GM12878 (cell line): ENCODE results near the gene BCAS3. TPM values are rescaled to one million over a fixed set of nuclear protein-coding genes. Genes with fewer than 3 reads are reported as not detected.

Source experiments
- ATAC-seq: fragments of 200-7000 bp; cut with Tn5 transposase; 3 replicates; pipeline ENCODE4 v1.9.1; 2020; ENCODE audit warnings: mild to moderate bottlenecking, moderate library complexity
- BruUV-seq: library from RNA; stranded (reverse); fragments of 400-500 nt; replicated peaks from 2 replicates; lab custom pipeline; 2021; lab: Mats Ljungman, UMichigan
- CTCF ChIA-PET: fragments of 300-600 bp; sonication (Branson Sonifier 250); formaldehyde crosslinking; extraction: SDS; loops from one replicate; lab custom pipeline; 2021; ENCODE audit warnings: inconsistent platforms; lab: Yijun Ruan, JAX
- POLR2A ChIA-PET: fragments of 350-600 bp; formaldehyde crosslinking; extraction: SDS; loops from one replicate; lab custom pipeline; 2021; ENCODE audit warnings: inconsistent platforms; lab: Charles Lee
- RAD21 ChIA-PET: fragments of 300-600 bp; sonication (Branson Sonifier 250); formaldehyde crosslinking; loops from one replicate; lab custom pipeline; 2023; ENCODE audit warnings: antibody characterized with exemption; ENCODE audit not compliant: unreplicated experiment; lab: Charles Lee
- SMC1A ChIA-PET: fragments of 300-600 bp; sonication (Branson Sonifier 250); formaldehyde crosslinking; loops from one replicate; lab custom pipeline; 2023; ENCODE audit not compliant: unreplicated experiment, uncharacterized antibody; lab: Charles Lee
- DNase-seq: peaks from one replicate; pipeline ENCODE4 v3.0.0-alpha.2; 2011; ENCODE audit warnings: low read depth, low spot score
- FAIRE-seq: peaks from 3 replicates; lab custom pipeline; 2011; peaks lifted over from hg19 to GRCh38; lab: Jason Lieb, UNC
- H2AFZ ChIP-seq: 2 replicates; pipeline ENCODE4 v1.6.0; 2011; ENCODE audit warnings: low read depth, low read length, control low read depth; ENCODE audit not compliant: control insufficient read depth
- H3K27ac ChIP-seq: 2 replicates; pipeline ENCODE4 v1.5.1; 2011; ENCODE audit warnings: control low read depth; ENCODE audit not compliant: control insufficient read depth, insufficient read depth
- H3K27me3 ChIP-seq, 2 experiments: replicated peaks in 1 of 2; 2 replicates each; pipeline versions ENCODE4 v1.6.0 to v1.6.1; 2011; ENCODE audit warnings: low read length in 1 of 2; ENCODE audit not compliant: control insufficient read depth in 2 of 2, insufficient read depth in 2 of 2
- H3K36me3 ChIP-seq, 2 experiments: 2 replicates each; pipeline ENCODE4 v1.5.1; 2011; ENCODE audit warnings: low read length in 1 of 2; ENCODE audit not compliant: control insufficient read depth in 2 of 2, insufficient read depth in 2 of 2
- H3K4me1 ChIP-seq: 2 replicates; pipeline ENCODE4 v1.6.1; 2011; ENCODE audit warnings: mild to moderate bottlenecking, low read length, moderate library complexity, mixed read lengths; ENCODE audit not compliant: control insufficient read depth, insufficient read depth
- H3K4me2 ChIP-seq: 2 replicates; pipeline ENCODE4 v1.6.0; 2011; ENCODE audit warnings: control low read depth; ENCODE audit not compliant: control insufficient read depth, insufficient read depth
- H3K4me3 ChIP-seq: fragments of 200-600 bp; sonication (generic); 2 replicates; pipeline ENCODE4 v1.5.1; 2016
- H3K79me2 ChIP-seq: 2 replicates; pipeline ENCODE4 v1.6.0; 2011; ENCODE audit warnings: low read length; ENCODE audit not compliant: control insufficient read depth, insufficient read depth
- H3K9ac ChIP-seq: 2 replicates; pipeline ENCODE4 v1.8.0; 2011; ENCODE audit warnings: low read length, control low read depth, mixed read lengths; ENCODE audit not compliant: control insufficient read depth, insufficient read depth
- H3K9me3 ChIP-seq: replicated peaks from 3 replicates; pipeline ENCODE4 v1.5.1; 2011; ENCODE audit warnings: mild to moderate bottlenecking, low read length; ENCODE audit not compliant: control insufficient read depth, insufficient read depth
- H4K20me1 ChIP-seq: 2 replicates; pipeline ENCODE4 v1.6.0; 2011; ENCODE audit not compliant: control insufficient read depth, insufficient read depth
- BMI1 ChIP-seq: fragments of 450-650 bp; IDR thresholded peaks from 2 replicates; pipeline ENCODE4 v1.6.1; 2016; ENCODE audit warnings: mild to moderate bottlenecking, moderate library complexity, borderline replicate concordance
- CBX5 ChIP-seq: sonication (generic); IDR thresholded peaks from 2 replicates; pipeline ENCODE4 v1.6.1; 2016; ENCODE audit warnings: low read depth, moderate library complexity, mild to moderate bottlenecking, inconsistent platforms
- IRF4 ChIP-seq: IDR thresholded peaks from 2 replicates; pipeline ENCODE4 v1.6.1; 2011; ENCODE audit warnings: low read depth, low read length
- KAT2A ChIP-seq: conservative IDR thresholded peaks from 2 replicates; pipeline ENCODE4 v1.6.1; 2011; ENCODE audit warnings: low read depth, low read length; ENCODE audit not compliant: control insufficient read depth
- MXI1 ChIP-seq: fragments of 150-350 bp; IDR thresholded peaks from 2 replicates; pipeline ENCODE4 v1.6.1; 2011; ENCODE audit warnings: low read depth, mild to moderate bottlenecking, inconsistent platforms, low read length, improper control_type of control experiment
- MYC ChIP-seq: IDR thresholded peaks from 2 replicates; pipeline ENCODE4 v1.6.1; 2011; ENCODE audit warnings: mild to moderate bottlenecking, low read length, moderate library complexity, inconsistent platforms; ENCODE audit not compliant: insufficient read depth, insufficient replicate concordance, insufficient read length, severe bottlenecking
- NR2C1 ChIP-seq: fragments of 450-650 bp; IDR thresholded peaks from 2 replicates; pipeline ENCODE4 v1.6.1; 2017; ENCODE audit warnings: antibody characterized with exemption, mild to moderate bottlenecking, moderate library complexity
- SIN3A ChIP-seq: IDR thresholded peaks from 2 replicates; pipeline ENCODE4 v1.6.1; 2012; ENCODE audit warnings: low read depth, low read length, improper control_type of control experiment
- SIX5 ChIP-seq: IDR thresholded peaks from 2 replicates; pipeline ENCODE4 v1.6.1; 2011; ENCODE audit warnings: mild to moderate bottlenecking, low read depth, low read length, moderate library complexity; ENCODE audit not compliant: severe bottlenecking
- ZNF207 ChIP-seq: fragments of 450-650 bp; IDR thresholded peaks from 2 replicates; pipeline ENCODE4 v1.6.1; 2014; ENCODE audit warnings: antibody characterized with exemption, mild to moderate bottlenecking, borderline replicate concordance
- WGBS: methylation state at CpG from one replicate; pipeline ENCODE4 v1.1.6; 2016; ENCODE audit warnings: low lambda C conversion rate; ENCODE audit not compliant: insufficient replicate concordance, insufficient coverage; ENCODE audit errors: missing lambda C conversion rate; 5-methylcytosine and 5-hydroxymethylcytosine counted together
- in situ Hi-C: fragments of 300-500 bp; cut with MboI; formaldehyde crosslinking; loops from 9 replicates; pipeline ENCODE4 v1.14.3; 2018; ENCODE audit warnings: mixed read lengths
- intact Hi-C: fragments of 100-400 bp; cut with micrococcal nuclease; formaldehyde crosslinking; loops from one replicate; pipeline ENCODE4 v1.14.2; 2022; ENCODE audit not compliant: unreplicated experiment
- polyA plus RNA-seq, 11 experiments: library from polyadenylated mRNA; depleted of rRNA in 4 of 11; unstranded in 6 of 11; stranded (reverse) in 5 of 11; fragments of >200 nt; fragmentation: Nextera tagmentation in 4 of 11; fragmentation: Illumina TruSeq in 1 of 11; extraction: Ambion mirVana in 4 of 11; extraction: Trizol in 1 of 11; gene quantifications; 1 replicate in 1 of 11; 2 replicates in 10 of 11; pipeline versions ENCODE4 v1.2.1 to v1.2.3, GENCODE V29; 2011 to 2016; ENCODE audit warnings: inconsistent platforms in 2 of 11, missing spikeins in 2 of 11, low read depth in 1 of 11
- total RNA-seq, 4 experiments: library from RNA; depleted of rRNA in 3 of 4; stranded (reverse); fragments of >200 nt in 3 of 4; fragmentation: Illumina TruSeq in 1 of 4; extraction: Trizol in 1 of 4; gene quantifications; 2 replicates each; pipeline versions ENCODE4 v1.2.1 to v1.2.3, GENCODE V29; 2013 to 2021
- TF ChIP-seq, protein P1 (sequence below): fragments of 450-650 bp; IDR thresholded peaks from 2 replicates; pipeline ENCODE4 v1.6.1; 2016; ENCODE audit warnings: mild to moderate bottlenecking
- TF ChIP-seq, protein P2 (sequence below): fragments of 450-650 bp; IDR thresholded peaks from 2 replicates; pipeline ENCODE4 v1.6.1; 2014; ENCODE audit warnings: mild to moderate bottlenecking

Gene BCAS3
- total and polyA plus RNA-seq, 10 of the 15 experiments (the other 5 are each of a cell fraction or from before 2014, with no cell fraction given): 2.1 to 11.0 (median 6.6) TPM

DNA sequence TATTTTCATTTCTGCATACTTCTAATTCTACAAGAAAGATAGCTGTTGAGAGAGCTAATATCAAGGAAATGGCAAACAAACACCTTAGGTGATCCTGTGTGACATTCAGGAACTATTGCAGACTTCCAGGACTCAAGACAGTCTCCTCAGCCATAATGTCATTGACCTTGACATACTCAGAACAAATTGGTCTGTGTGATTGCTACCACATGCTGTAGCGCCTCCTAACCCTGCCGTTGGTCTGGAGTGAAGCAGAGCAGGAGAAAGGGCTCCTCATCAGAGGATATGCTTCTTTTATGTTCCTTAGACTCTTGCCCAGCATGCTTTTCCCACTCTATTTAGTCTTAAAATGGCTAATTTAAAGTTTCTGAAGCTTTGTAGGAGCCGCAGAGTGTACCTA, 527.8 kb downstream of the BCAS3 start:
- H3K9me3 ChIP-seq: no peaks in the 10 kb centered on the region
- no TSS peak for BruUV-seq
- H3K4me3 ChIP-seq: no peak overlapping the region
- no peaks in the 10 kb centered on the region for H3K79me2 ChIP-seq
- no peak overlapping the region for H2AFZ ChIP-seq
- POLR2A ChIA-PET: no interaction called here
- no peak overlapping the region for H3K4me2 ChIP-seq
- FAIRE-seq (no peak), ATAC-seq (no peak), DNase-seq (no peak)
- H3K4me1 ChIP-seq: no peaks in the 10 kb centered on the region
- TF ChIP-seq SIX5 (no peak), SIN3A (no peak), BMI1 (no peak), KAT2A (no peak), IRF4 (no peak), NR2C1 (no peak), ZNF207 (no peak), MXI1 (no peak), CBX5 (no peak), MYC (no peak)
- TF ChIP-seq, protein P1, sequence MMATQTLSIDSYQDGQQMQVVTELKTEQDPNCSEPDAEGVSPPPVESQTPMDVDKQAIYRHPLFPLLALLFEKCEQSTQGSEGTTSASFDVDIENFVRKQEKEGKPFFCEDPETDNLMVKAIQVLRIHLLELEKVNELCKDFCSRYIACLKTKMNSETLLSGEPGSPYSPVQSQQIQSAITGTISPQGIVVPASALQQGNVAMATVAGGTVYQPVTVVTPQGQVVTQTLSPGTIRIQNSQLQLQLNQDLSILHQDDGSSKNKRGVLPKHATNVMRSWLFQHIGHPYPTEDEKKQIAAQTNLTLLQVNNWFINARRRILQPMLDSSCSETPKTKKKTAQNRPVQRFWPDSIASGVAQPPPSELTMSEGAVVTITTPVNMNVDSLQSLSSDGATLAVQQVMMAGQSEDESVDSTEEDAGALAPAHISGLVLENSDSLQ: no peak
- TF ChIP-seq, protein P2, sequence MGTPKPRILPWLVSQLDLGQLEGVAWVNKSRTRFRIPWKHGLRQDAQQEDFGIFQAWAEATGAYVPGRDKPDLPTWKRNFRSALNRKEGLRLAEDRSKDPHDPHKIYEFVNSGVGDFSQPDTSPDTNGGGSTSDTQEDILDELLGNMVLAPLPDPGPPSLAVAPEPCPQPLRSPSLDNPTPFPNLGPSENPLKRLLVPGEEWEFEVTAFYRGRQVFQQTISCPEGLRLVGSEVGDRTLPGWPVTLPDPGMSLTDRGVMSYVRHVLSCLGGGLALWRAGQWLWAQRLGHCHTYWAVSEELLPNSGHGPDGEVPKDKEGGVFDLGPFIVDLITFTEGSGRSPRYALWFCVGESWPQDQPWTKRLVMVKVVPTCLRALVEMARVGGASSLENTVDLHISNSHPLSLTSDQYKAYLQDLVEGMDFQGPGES: no peak
- H3K27ac ChIP-seq: no peak overlapping the region
- intact Hi-C loops (no loop called here), in situ Hi-C loops (no loop called here)
- 65% methylated on average over 3 of the region's 3 CpGs for WGBS
- CTCF ChIA-PET: no interaction called here
- no peak overlapping the region for H3K9ac ChIP-seq
- H4K20me1 ChIP-seq: no peaks in the 10 kb centered on the region
- RAD21 ChIA-PET: no interaction called here
- SMC1A ChIA-PET: interaction anchor here (0.6 to 1.4 kb wide), 2 partner anchors 13 to 36 kb away, joined by 3 read pairs; no protein-coding TSS in a partner anchor
- no peaks in the 10 kb centered on the region for H3K27me3 ChIP-seq
- H3K36me3 ChIP-seq: no peaks in the 10 kb centered on the region
